Measurements from ENCODE around the gene ZFAND6.

GRCh38 chr15:80175436-80175835, 116.0 kb downstream of the ZFAND6 start:
- TF ChIP-seq CTCF (IDR thresholded peaks at IDR 0.05; ENCODE audit: low read length) = no peak
- no peak for TF ChIP-seq EZH2 (IDR thresholded peaks at IDR 0.05; ENCODE audit: borderline replicate concordance, low read length)

Measured in OCI-LY1 (cell line).